WERI-Rb-1 (cell line): ENCODE data around the gene RBPJ.

Source experiments
- DNase-seq: peaks from one replicate; pipeline ENCODE4 v3.0.0-alpha.2; 2020
- H3K27ac ChIP-seq: fragments of 250-450 bp; sonication (Bioruptor Pico); 2 replicates; pipeline ENCODE4 v1.5.1; 2020; ENCODE audit warnings: mild to moderate bottlenecking, moderate library complexity
- H3K27me3 ChIP-seq: fragments of 250-450 bp; sonication (Bioruptor Pico); 2 replicates; pipeline ENCODE4 v1.5.1; 2021; ENCODE audit warnings: mild to moderate bottlenecking, low read depth, moderate library complexity; ENCODE audit not compliant: insufficient read depth, severe bottlenecking
- H3K36me3 ChIP-seq: fragments of 250-450 bp; sonication (Bioruptor Pico); 2 replicates; pipeline ENCODE4 v1.5.1; 2020; ENCODE audit warnings: mild to moderate bottlenecking, moderate library complexity
- H3K4me3 ChIP-seq: 2 replicates; pipeline ENCODE4 v1.5.1; 2011; ENCODE audit warnings: low read depth, mild to moderate bottlenecking, control low read depth, low read length
- H3K9me3 ChIP-seq: fragments of 250-450 bp; sonication (Bioruptor Pico); 2 replicates; pipeline ENCODE4 v1.5.1; 2021; ENCODE audit warnings: mild to moderate bottlenecking, moderate library complexity; ENCODE audit not compliant: severe bottlenecking
- CTCF ChIP-seq: IDR thresholded peaks from 2 replicates; pipeline ENCODE4 v1.5.1; 2011; ENCODE audit warnings: low read depth, mild to moderate bottlenecking, control low read depth, inconsistent platforms, low read length

RBPJ gene

GRCh38 chr4:26279446-26279845, 41.4 kb upstream of the RBPJ start:
- Histone ChIP-seq H3K4me3 (no peak overlapping the region), H3K27me3 (no peaks in the 10 kb centered on the region), H3K36me3 (no peaks in the 10 kb centered on the region), H3K27ac (no peak overlapping the region), H3K9me3 (no peaks in the 10 kb centered on the region)
- TF ChIP-seq CTCF = no peak
- DNase-seq = no peak

- Histone ChIP-seq H3K27me3 (no peaks in the 10 kb centered on the region), H3K4me3 (no peak overlapping the region), H3K36me3 (no peaks in the 10 kb centered on the region), H3K27ac (no peak overlapping the region), H3K9me3 (no peaks in the 10 kb centered on the region)
- TF ChIP-seq CTCF = no peak
- DNase-seq = no peak
These were observed 38.9 kb upstream of the RBPJ start for GRCh38 chr4:26281881-26282280.

GRCh38 chr4:26284536-26284935, 36.3 kb upstream of the RBPJ start:
- Histone ChIP-seq H3K4me3 (no peak overlapping the region), H3K27ac (no peak overlapping the region), H3K27me3 (no peaks in the 10 kb centered on the region), H3K36me3 (no peaks in the 10 kb centered on the region), H3K9me3 (no peaks in the 10 kb centered on the region)
- no peak for DNase-seq
- no peak for TF ChIP-seq CTCF

- no peaks in the 10 kb centered on the region for H3K27me3 ChIP-seq
- no peak for TF ChIP-seq CTCF
- no peak overlapping the region for H3K4me3 ChIP-seq
- H3K27ac ChIP-seq = no peak overlapping the region
- H3K9me3 ChIP-seq = no peaks in the 10 kb centered on the region
- no peak for DNase-seq
- no peaks in the 10 kb centered on the region for H3K36me3 ChIP-seq
These were observed 35.5 kb upstream of the RBPJ start for GRCh38 chr4:26285272-26285671.

GRCh38 chr4:26287756-26288155, 33.1 kb upstream of the RBPJ start:
- no peak for TF ChIP-seq CTCF
- H3K27ac ChIP-seq = no peak overlapping the region
- no peaks in the 10 kb centered on the region for H3K36me3 ChIP-seq
- no peak overlapping the region for H3K4me3 ChIP-seq
- DNase-seq = no peak
- H3K27me3 ChIP-seq = no peaks in the 10 kb centered on the region
- H3K9me3 ChIP-seq = no peaks in the 10 kb centered on the region

- TF ChIP-seq CTCF = no peak
- H3K9me3 ChIP-seq = no peaks in the 10 kb centered on the region
- H3K27me3 ChIP-seq = no peaks in the 10 kb centered on the region
- no peaks in the 10 kb centered on the region for H3K36me3 ChIP-seq
- H3K4me3 ChIP-seq = no peak overlapping the region
- DNase-seq = no peak
- H3K27ac ChIP-seq = no peak overlapping the region
These were observed 32.4 kb upstream of the RBPJ start for GRCh38 chr4:26288355-26288909.
